ENCODE measurements around the gene ADCY9. TPM values are rescaled to one million over a fixed set of nuclear protein-coding genes. Genes with fewer than 3 reads are reported as not detected.
"Not testable (repeated sequence)": the region's sequence is repeated elsewhere in the genome, so short reads cannot be mapped to it uniquely, and the experiment has no call there.

ADCY9 gene
- total and polyA plus RNA-seq, 7 donors, result 1.8 to 28.0 (median 12.5) TPM

GRCh38 chr16:3945751-3946603, 170.3 kb downstream of the ADCY9 start:
- TF ChIP-seq POLR2AphosphoS5 (IDR thresholded peaks at IDR 0.05) (peak in 1 of 4 donors; percentile 13), CTCF (IDR thresholded peaks at IDR 0.05) (no peak), POLR2A (IDR thresholded peaks at IDR 0.05) (no peak), EP300 (IDR thresholded peaks at IDR 0.05) (no peak)

GRCh38 chr16:3944457-3944856, 171.8 kb downstream of the ADCY9 start:
- H3K36me3 ChIP-seq; H3K27ac ChIP-seq; intact Hi-C loops (cut with DNase I); H3K4me3 ChIP-seq; H3K27me3 ChIP-seq; DNase-seq; H3K9me3 ChIP-seq: not testable (repeated sequence)
- H3K4me1 ChIP-seq, result peaks cover 0 to 29% (median 22%) of the 10 kb centered on the region in 4 donors
- WGBS, 2 donors, result 89 to 98% methylated on average over 2 of the region's 2 CpGs

More at GRCh38 chr16:3945751-3946603, 170.3 kb downstream of the ADCY9 start:
- H3K4me3 ChIP-seq, result no peak overlapping the region
- no peaks in the 10 kb centered on the region for H3K36me3 ChIP-seq
- H3K27ac ChIP-seq, result peak overlapping the region in 3 of 4 donors; percentile 21 to 75 (median 62)
- H3K9me3 ChIP-seq, result no peaks in the 10 kb centered on the region
- 32 to 57% methylated on average over 11 of the region's 11 CpGs for WGBS, 2 donors
- intact Hi-C loops (cut with DNase I), result no loop called here
- peaks cover 0 to 40% (median 34%) of the 10 kb centered on the region in 4 donors for H3K4me1 ChIP-seq
- no peaks in the 10 kb centered on the region for H3K27me3 ChIP-seq
- no peak for DNase-seq

DNA sequence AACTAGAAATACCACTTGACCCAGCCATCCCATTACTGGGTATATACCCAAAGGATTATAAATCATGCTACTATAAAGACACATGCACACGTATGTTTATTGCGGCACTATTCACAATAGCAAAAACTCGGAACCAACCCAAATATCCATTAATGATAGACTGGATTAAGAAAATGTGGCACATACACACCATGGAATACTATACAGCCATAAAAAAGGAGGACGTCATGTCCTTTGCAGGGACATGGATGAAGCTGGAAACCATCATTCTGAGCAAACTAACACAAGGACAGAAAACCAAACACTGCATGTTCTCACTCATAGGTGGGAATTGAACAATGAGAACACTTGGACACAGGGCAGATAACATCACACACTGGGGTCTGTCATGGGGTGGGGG, 174.1 kb downstream of the ADCY9 start:
- H3K27me3 ChIP-seq; H3K27ac ChIP-seq; H3K4me3 ChIP-seq; H3K9me3 ChIP-seq; H3K36me3 ChIP-seq; intact Hi-C loops (cut with DNase I); DNase-seq: not testable (repeated sequence)
- WGBS, 2 donors, result 79 to 97% methylated on average over 4 of the region's 4 CpGs
- peaks cover 0 to 28% (median 21%) of the 10 kb centered on the region in 4 donors for H3K4me1 ChIP-seq

- Histone ChIP-seq H3K36me3 (no peaks in the 10 kb centered on the region), H3K4me3 (peak overlapping the region; percentile 34 to 58 (median 48)), H3K27ac (peak overlapping the region in 1 of 4 donors; percentile 33), H3K27me3 (no peaks in the 10 kb centered on the region), H3K9me3 (no peaks in the 10 kb centered on the region), H3K4me1 (peaks cover 0 to 14% (median 7%) of the 10 kb centered on the region in 4 donors)
- peak; percentile 76 for DNase-seq
- 10% methylated on average over 43 of the region's 43 CpGs for WGBS, 2 donors
- TF ChIP-seq POLR2A (IDR thresholded peaks at IDR 0.05) (no peak), CTCF (IDR thresholded peaks at IDR 0.05) (peak; percentile 67 to 98 (median 76))
- intact Hi-C loops (cut with DNase I), result no loop called here
Measured at GRCh38 chr16:3938843-3939624, 177.2 kb downstream of the ADCY9 start.

DNA sequence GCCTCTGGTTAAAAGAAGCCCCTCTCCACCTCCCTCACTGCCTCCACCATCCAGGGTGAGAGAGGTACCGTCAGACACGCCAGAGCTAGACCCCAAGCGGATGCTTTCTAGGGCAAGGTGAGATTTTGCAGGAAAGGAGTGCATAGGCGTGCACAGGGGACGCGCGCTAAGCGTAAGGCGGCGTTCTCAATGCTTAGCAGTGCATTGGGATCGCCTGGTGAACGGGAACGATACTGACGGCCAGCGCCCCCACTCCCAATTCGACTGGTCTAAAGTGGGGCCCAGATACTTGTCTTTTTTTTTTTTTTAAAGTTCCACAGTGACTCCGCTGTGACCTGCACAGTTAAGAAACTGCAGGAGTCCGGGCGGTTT, 177.8 kb downstream of the ADCY9 start:
- Histone ChIP-seq H3K36me3 (no peaks in the 10 kb centered on the region), H3K27ac (no peak overlapping the region), H3K27me3 (no peaks in the 10 kb centered on the region), H3K4me1 (peaks cover 0 to 14% (median 7%) of the 10 kb centered on the region in 4 donors), H3K9me3 (no peaks in the 10 kb centered on the region), H3K4me3 (peak overlapping the region; percentile 34 to 58 (median 48))
- TF ChIP-seq POLR2A (IDR thresholded peaks at IDR 0.05) (no peak), CTCF (IDR thresholded peaks at IDR 0.05) (no peak), POLR2AphosphoS5 (IDR thresholded peaks at IDR 0.05) (no peak), EP300 (IDR thresholded peaks at IDR 0.05) (no peak)
- intact Hi-C loops (cut with DNase I), result no loop called here
- 53 to 56% methylated on average over 19 of the region's 19 CpGs for WGBS, 2 donors
- peak; percentile 46 for DNase-seq
